Left colon (tissue), 2 donors: ENCODE results near the gene SHB. TPM values are rescaled to one million over a fixed set of nuclear protein-coding genes. Genes with fewer than 3 reads are reported as not detected.

Source experiments
- ATAC-seq: fragments of 200-7000 bp; cut with Tn5 transposase; one replicate; pipeline ENCODE4 v1.9.1; 2020; ENCODE audit warnings: mild to moderate bottlenecking, moderate library complexity
- DNase-seq, 2 donors: peaks; one replicate each; pipeline ENCODE4 v3.0.0-alpha.2; 2020
- intact Hi-C, 2 donors: fragments of 100-400 bp; cut with DNase I in 1 of 2; cut with micrococcal nuclease in 1 of 2; formaldehyde crosslinking; loops; one replicate each; pipeline versions ENCODE4 v1.11.2 to v1.14.0; 2022; cut with DNase I, micrococcal nuclease
- total RNA-seq, 2 donors: library from RNA; stranded (reverse); fragmentation: NEBNext Ultra II Directional; extraction: Animal tissue kit (Norgen Biotek cat#: 25700); gene quantifications; one replicate each; pipeline ENCODE4 v1.2.1, GENCODE V29; 2021
- donor health status: DM: no; HTN: no; CAD: no.
- donor health status: DM: yes; HTN: yes; CAD: no.

The SHB gene
- total RNA-seq, 2 donors from 2014 or later: 19.6 to 26.2 TPM

DNA sequence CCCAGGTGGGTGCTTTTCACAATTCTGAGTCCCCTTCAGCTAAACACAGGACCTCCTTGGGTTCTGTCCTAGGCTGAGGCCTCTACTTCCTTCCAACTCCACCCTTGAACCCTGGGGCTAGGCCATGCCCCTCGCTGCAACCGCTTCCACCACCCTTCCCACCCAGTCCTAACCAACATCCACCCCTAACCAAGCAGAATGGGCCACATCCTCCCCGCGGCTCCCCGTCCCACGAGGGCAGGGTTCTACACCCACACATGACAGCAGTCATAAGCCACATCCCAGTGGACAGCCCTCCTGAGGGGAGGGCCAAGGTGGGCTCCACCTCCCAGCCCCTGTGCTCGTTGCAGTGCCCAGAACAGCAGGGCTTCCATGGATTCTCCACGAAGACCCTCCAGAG lies 65.8 kb downstream of the SHB start:
- intact Hi-C loops: no loop called here
- ATAC-seq: no peak
- DNase-seq: no peak

DNA sequence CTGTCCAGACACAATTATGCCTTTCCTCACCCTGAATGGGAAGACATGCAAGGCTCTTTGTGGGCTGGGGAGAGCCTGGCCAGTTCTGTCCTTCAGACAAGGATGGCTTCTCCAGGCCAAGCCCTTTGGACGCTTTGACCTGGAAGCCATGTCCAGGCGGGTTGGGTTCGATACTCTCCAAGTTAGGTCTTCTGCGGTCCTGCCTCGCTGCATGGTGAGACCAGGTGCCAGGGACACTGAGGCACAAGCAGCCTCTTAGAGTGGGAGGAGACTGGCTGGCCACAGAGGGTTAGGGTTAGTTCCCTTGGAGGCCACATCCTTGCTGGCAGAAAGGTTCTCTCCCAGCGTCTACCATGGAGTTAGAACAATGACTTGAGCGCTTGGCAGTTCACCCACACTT lies 67.6 kb downstream of the SHB start:
- ATAC-seq (no peak), DNase-seq (no peak)
- intact Hi-C loops: no loop called here

DNA sequence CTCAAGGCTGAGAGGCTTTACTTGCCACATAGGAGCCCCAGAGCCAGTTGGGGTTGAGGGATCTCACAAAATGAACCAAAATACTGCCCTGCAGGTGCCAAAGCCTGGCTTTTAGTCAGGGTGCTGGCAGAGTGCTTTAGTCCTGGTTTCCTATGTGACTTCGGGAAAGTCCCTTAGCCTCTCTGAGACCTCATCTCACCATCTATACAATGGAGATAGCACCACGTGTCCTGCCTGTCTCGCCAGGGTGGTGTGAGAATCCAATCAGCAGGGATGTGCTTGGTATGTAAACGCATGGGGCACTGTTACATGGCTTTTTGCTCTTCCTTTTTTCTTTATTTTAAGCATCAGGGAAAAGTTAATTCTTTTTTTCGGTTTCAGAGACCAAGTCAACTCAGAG lies 68.3 kb downstream of the SHB start:
- intact Hi-C loops: no loop called here
- ATAC-seq (no peak), DNase-seq (no peak)

DNA sequence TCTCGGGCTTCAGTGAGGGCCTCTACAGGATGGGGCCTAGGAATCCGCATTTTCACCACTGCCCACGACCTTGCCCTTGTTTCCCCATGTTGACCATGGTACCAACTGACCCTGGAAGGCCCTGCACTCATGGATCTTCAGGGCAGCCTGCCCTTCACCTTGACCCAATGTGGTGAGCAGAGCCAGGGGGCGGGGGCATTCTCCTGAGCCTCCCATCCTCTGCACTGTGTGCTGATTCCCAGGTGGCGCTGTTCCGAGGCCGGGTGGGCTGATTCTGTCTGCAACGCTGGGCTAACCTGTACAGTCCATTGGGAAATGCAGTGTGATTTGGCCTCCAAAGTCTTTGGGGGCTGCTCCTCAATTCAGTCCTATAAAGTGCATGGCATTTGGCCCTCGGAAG lies 68.7 kb downstream of the SHB start:
- intact Hi-C loops: no loop called here
- DNase-seq (no peak), ATAC-seq (no peak)

DNA sequence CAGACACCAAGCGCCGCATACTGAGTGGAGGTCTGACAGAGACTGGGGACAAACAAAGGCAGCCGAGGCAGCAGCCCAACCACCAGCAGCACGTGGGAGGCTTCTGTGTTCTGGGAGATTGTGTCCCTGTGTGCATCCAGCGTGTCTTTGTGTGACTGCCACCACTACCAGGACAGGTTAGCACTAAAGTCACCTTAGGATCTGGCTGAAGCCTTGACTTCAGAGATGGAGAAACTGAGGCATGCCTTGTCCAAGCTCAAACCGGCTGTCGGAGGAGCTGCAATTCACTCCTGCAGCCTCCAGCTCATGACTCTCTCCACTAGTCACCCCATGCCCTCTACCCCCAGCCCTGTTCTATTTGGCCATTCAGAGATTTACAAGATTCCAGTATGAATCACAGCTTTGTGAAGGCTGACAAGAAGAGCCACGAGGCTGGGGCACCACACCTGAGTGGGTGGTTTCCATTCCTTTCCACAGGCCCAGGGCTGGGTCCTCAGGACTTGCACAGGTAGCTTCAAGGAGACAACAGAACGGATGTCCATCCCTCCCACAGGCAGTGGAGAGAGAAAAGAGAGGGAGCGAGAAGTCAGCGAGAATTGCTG lies 69.3 kb downstream of the SHB start:
- intact Hi-C loops: no loop called here
- DNase-seq (no peak), ATAC-seq (no peak)

DNA sequence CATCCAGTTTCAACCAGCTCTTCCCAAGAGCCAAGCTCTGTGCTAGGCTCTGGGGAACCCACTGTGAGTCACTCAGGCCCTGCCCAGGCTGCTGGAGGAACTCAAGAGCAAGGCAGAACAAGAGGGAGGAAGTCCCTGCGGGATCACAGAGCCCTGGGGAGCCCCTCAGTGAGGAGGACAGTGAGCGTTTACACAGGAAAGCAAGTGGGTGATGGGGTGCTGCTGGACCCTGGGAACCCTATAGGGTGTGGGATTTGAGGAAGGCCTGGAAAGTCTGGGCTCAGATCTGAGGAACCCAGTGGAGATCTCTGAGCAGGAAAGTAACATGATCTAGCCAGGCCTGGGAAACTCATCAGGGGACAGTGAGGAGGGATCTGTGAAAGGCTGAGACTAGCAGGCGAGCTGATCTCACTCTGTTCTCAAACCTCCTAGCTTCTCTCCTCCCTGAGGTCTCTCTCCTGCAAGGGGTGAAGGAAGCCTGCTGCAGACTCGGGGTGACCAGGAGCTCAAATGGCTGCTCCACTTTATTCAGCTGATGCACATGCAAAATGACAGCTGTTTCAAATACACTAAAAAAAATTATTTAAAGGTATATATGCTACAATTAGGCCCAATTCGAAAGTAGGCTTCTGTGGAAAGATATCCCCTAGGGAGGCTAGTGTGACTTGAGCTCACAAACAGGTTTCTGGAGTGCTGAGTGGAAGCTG lies 70.0 kb downstream of the SHB start:
- DNase-seq (no peak), ATAC-seq (no peak)
- intact Hi-C loops: no loop called here

DNA sequence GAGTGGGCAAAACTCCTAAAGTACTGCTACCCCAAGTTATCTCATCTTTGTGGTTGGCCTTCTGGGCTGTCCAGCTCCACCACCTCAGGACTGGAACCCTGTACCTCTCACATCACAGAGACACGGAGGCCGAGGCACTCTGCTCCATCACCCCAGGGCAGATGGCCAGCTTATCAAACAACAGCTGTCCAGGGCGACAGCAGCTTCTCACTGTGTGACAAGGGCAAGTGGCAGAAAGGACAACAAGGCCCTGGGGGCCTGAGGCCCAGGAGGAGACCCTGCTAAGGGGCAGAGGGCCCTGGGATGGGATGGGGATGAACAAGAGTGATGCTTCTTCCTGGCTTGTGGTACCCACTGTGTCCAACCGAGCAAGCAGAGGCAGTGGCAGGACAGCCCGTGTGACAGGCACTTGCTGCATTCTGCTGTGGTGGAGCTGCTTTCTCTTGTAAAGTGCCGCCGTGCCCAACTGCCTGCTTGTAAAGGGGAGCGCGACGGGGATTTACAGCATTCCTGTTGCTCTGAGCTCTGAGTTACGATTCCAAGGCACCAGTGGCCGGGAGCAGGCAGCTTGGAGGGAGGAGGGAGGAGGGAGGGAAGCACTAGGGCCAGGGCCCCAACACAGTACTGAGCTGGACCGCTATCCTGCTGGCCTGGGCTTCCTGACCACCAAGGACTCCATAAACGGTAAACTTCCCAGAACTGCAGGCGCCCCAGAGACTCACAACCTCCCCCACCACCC lies 71.2 kb downstream of the SHB start:
- DNase-seq: peak; percentile 18 to 50
- peak; percentile 18 for ATAC-seq
- intact Hi-C loops: no loop called here

DNA sequence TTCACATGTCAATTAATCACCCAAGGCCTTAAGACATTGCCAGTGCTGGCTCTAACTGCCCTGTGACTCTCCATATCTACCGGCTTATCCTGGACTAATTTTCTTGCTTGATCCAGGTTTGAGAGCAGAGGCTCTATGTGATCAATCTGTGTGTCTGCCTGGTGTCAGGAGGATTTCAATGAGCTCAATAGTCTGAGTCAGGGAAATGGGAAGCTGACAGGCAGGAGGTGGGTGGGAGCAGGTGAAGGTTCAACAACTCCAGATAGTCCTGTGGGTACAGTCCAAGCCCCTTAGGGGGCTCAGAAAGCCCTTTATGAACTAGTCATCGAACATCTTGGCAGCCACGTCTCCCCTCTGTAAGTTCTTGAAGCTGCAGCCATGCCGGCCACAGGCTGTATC lies 72.2 kb downstream of the SHB start:
- DNase-seq (no peak), ATAC-seq (no peak)
- intact Hi-C loops: no loop called here

DNA sequence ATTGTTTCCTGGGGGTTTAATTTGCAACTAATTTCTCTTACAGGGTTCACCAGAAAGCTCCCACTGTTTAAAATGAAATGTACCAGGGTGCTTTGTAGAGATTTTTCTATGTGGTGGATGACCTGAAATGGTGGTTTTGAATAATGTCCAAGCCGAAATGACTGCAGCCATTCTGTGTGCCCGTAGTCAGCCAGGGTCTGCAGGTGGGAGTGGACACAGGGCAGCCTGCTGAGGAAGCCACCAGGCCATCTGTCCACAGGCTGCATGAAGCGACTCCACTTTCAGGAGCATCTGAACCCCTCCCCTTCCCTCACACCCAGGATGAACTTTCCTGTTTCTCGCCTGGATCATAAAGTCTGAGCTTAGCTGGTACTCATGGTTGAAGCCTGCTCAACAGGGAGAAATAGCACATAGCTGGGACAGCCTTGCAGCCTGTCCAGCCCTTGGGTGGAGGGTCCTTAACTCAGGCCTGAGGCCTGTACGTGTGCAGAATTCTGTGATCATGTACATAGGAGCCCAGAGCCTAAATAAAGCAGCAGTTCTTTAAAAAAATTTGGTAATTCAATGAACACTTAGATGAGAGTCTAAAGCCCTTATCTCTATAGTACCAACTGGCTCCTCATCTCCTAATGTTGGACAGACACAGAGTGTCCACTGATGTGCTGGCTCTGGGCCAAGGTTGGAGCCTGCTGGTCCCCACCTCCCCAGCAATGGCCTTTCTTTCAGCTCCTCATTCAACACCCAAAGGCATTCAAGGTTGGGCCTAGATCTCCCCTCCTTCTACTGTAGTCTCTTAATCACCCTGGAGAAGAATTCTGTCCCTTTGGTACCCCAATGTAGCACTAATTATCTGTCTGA lies 72.8 kb downstream of the SHB start:
- ATAC-seq: no peak
- DNase-seq: no peak
- intact Hi-C loops: no loop called here

DNA sequence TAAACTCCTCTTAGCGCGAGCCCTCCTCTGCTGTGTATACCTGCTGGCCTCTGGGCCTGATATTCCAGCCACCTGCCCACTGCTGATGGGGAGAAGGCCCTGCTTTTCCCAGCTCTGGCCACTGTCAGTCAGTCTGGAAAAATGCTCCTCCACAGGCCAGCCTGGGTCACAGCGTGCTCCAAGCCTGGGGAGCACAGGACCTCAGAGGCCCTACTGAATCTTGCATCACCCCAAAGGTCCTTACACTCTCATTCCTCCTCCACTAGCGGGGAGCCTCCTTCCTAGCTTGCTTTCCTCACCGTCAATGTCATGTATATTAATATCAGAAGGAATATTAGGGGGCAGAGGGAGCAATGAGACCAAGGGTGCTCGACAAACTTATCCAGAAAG lies 73.7 kb downstream of the SHB start:
- intact Hi-C loops: no loop called here
- ATAC-seq: peak; percentile 11
- no peak for DNase-seq

DNA sequence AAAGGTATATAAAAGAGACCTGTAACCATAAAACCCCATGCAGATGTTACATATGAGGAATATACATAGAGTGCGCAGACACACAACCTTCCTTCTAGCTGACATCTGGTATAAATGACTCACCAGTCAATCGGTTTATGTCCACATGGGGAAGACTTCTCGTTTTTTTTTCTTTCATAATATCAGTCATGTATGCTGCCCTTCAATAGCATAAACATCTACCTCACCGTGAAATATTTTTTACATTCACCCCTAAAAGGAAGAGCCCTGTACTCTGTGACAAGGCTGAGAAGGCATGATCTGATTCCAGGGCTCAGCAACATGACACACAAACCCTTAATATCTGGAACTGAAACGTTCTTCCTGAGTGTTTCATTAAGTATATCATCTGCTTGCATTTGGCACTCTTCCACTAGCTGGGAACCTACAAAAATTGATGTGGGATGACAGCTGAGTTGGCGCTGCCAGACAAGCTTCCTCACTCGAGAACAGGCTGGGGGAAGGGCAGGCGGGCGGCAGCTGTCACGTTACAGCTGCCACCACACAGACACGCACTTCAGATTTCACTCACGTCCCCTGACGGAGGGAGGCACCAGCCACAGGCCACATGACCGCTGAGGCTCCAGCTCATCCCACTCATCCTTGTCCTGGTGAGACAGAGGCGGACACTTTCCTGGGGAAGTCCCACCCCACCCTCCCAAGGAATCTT lies 74.2 kb downstream of the SHB start:
- DNase-seq (peak; percentile 57 to 72), ATAC-seq (peak; percentile 55)
- intact Hi-C loops: no loop called here

DNA sequence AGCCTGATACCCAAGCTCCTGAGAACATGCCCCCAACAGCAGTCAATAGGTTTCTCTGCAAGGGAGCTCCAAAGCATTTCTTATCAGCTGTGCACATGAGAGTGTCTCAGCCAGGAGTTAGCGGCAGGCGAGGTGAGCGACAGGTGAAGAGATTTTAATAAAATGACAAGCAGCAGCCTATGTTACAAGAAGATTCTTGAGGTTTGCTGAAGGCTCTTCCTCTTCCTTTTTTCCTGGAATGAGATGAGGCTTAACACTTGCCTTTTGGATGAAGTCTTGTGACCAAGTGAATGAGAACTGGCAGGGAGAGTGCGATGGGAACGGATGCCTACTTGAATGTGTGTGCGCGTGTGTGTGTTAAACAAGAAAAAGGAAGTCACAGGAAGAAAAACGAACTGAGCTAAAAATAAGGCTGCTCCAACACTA lies 76.1 kb downstream of the SHB start:
- DNase-seq: no peak
- intact Hi-C loops: no loop called here
- no peak for ATAC-seq

DNA sequence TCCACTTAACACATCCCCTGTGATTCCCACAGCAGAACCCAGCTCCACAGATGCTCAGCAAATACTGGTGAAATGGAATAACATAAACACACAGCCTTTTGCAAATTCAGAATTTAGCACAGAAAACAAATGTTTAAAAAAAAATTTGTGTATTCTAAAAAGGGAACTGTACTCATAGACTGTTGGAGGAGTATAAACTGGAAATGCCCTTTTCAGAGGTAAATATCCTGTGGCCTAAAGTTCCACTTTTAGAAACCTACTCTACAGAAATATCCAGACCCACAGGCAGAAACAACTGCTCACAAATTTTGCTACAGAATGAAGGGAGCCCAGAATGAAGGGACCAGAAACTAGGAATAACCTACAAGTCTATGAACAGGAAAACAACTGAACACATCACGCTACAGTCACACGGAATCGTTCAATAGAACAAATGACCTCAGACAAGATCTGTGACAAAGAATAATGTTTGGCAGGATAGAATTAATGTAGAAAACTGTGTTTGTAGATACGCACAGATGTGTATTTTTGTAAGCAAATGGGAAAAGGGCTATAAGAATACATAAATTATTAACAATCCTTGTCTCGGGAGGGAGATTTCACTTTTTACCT lies 78.5 kb downstream of the SHB start:
- intact Hi-C loops: no loop called here
- ATAC-seq: no peak
- no peak for DNase-seq

DNA sequence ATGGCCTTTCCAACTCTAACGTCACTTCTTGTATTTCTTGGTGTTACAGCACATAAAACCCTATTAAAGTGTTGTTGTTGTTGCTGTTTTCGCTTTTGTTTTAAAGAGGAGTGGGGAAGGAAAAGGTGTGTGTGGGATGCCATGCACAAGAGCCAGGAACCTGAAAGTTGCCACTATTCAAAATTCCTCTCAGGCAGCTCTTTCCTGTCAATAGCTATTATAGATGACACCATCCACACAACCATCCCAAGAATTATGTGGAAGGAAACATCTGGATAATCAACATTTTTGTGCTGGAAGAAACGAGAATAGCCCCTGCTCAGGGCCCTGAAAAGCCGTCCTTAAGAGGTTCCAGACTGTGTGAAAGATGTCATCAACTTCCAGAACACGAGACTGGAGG lies 79.3 kb downstream of the SHB start:
- intact Hi-C loops: no loop called here
- DNase-seq: no peak
- no peak for ATAC-seq

DNA sequence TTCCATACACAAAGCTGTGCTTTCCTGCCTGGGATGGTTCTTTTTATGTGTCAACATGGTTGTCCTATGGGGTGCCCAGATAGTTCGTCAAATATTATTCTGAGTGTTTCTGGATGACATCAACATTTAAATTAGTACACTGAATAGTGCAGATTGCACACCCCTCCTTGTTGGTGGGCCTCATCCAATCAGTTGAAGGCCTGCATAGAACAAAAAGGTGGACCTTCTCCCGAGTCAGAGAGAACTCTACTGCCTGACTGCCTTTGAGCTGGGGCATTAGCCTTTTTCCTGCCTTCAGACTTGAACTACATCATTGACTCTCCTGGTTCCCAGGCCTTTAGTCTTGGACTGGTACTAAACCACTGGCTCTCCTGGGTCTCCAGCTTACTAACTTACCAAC lies 80.4 kb downstream of the SHB start:
- intact Hi-C loops: no loop called here
- ATAC-seq: no peak
- no peak for DNase-seq

DNA sequence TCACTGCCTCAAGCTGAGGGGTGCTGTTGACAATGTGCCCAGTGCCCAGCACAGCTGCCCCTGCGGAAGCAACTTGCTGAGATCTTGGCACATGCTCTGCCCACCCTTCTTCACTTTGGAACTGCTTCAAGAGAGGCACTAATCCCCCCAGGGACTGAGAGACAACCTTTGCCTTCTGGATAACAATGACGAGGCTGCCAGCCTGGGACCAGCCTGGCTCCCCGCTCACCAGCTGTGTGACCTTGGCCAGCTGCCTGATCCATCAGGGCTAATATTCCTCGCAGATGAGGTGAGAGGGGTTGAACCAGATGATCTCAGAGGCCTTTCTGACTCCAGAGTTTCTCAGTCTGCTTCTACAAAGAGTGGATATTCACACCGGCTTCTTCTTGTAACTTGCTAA lies 81.0 kb downstream of the SHB start:
- intact Hi-C loops: no loop called here
- DNase-seq: no peak

DNA sequence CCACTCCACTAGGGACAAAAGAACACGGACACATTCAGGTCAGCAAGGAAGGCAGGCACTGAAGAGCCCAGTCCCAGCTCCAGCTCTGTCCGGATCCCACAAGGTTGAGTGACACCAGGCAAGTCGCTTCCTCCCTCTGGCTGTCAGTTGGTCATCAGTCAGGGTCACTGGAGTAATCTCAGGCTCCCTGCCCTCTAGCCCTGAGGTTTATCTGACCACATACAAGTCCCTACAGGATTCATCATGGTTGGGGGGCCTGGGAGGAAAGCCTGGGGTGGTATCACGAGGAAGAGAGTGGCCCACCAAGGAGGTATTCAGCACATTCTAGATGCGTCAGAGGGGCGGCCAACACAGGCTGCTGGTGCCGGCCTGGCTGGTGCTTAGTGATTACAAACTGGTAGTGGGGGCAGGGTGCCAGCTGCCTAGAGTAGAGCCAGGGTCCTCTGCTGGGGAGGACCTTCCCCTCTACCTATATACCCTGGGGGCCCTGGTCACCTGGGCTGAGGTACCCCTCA lies 81.5 kb downstream of the SHB start:
- DNase-seq: no peak
- intact Hi-C loops: no loop called here
- no peak for ATAC-seq

More for the DNA sequence above, 81.0 kb downstream of the SHB start:
- no peak for ATAC-seq

DNA sequence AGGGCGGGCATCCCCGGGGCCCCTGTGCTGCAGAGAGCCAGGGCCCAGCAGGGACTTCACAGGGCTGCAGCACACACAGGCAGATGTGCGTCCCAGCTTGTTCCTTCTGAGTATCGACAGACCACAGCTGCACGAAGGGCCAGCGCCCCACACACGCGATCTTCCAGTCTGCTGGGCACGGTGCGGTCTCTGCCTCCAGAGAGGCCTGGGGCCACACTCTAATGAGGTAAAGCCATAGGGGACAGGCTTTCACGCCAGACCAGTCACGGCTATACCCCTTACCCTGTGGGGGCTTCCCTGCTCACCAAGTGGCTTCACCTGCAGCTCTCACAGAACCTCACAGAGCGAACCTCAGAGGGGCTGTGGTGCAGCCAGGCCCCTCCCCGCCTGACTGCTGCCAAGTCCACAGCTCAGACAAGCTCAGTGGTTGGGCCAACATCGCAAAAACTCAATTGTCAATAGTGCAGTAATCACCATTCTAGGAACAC lies 82.2 kb downstream of the SHB start:
- intact Hi-C loops: no loop called here
- DNase-seq: no peak
- ATAC-seq: no peak
